HG03025 (cell line): Measurements from ENCODE around the gene CMTM1.
"Not testable (repeated sequence)": the region's sequence is repeated elsewhere in the genome, so short reads cannot be mapped to it uniquely, and the experiment has no call there.

Source experiments
- ATAC-seq: cut with Tn5 transposase; IDR thresholded peaks from one replicate; pipeline ENCODE4 v1.9.1; 2021; ENCODE audit warnings: mild to moderate bottlenecking, moderate library complexity; ENCODE audit not compliant: unreplicated experiment, low FRiP score

CMTM1 gene

DNA sequence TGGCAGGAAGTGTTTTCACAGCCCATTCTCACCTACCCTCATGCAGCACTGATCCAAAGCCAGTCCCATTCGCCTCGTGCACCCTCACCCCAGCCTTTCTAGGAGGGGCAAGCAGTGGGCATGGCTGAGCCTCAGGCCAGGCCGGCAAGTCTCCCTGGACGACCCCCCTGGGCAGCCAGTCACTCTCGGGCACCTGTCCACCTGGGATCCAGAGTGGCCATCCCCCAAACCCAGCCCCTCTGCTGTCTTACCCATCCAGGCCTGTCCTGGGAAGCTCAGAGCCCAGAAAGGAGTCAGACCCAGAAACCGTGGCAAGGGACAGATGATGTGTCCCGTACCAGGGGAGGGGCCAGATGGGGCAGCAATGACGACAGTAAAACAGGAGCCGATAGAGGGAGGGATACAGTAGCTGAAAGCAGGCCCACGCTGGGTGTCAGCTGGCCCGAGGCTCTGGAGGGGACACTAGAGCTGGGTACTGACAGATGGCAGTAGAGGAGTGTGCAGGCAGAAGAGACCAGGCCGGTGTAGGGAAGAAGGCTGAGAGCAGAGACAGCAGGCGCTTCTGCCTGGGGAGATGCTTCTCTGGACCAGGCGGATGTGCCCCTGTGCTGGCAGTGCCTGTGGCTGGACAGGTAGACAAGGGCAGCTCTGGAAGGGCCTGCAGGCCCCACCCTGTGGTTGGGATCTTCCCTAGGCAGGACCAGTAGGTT, 44.0 kb downstream of the CMTM1 start:
- ATAC-seq = no peak

DNA sequence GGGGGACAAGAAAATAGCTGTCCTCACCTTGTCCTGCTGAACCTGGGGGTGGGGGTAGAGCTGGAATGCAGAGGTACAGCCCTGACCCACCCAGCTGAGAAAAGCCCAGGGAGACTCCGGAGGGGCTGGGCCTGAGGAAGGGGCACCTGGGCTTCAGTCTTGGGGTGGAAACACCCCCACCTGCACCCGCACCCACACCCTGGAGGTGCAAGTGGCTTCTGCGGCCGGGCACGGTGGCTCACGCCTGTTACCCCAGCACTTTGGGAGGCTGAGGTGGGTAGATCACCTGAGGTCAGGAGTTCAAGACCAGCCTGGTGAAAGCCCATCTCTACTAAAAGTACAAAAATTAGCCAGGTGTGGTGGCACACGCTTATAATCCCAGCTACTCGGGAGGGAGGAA, 45.7 kb downstream of the CMTM1 start:
- not testable (repeated sequence) for ATAC-seq

DNA sequence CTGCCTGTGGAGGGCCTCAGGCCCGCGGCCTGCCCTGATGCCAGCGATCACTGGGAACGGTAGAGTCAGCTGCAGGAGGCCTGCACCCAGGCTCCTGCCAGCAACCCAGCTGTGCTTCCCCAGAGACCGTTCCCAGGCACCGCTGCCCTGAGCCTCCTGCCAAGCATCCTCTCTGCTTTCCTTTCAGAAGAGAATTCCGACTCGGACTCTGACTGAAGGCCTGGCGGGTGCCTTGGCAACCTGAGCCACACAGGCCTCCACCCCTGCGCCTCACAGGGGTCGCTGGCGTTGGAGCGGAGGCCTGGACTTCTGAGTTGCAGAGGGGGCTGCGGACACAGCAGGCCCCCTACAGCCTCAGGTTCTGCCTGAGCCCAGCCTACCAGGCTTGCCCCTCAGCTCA, 46.2 kb downstream of the CMTM1 start:
- ATAC-seq = no peak

DNA sequence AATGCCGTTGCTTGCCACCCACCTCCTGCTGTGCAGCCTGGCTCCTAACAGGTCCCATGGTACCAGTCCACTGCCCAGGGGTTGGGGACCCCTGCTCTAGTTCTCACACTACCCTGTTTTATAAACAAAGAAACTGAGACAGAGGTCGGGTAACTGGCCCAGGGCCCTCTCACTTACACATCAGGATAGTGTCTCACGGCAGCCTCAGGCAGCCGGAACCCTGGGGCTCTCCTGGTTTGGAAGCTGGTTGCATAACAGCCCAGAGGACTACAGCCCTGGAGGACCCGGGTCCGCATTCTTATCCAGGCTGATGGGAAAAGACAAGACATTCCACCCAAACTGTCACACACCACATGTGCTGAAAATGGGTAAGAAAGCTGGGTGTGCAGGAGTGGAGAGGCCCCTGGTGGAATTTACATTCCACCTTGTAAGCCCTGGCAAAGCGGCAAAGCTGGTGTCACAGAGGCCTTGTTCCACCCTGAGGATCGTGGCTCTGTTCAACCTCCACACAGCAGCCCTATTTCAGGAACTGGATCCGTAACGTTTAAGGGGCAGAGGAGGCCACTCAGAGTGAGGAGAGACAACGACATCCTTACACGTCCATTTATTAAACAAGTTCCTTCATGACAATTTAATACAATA, 48.0 kb downstream of the CMTM1 start:
- ATAC-seq = no peak

DNA sequence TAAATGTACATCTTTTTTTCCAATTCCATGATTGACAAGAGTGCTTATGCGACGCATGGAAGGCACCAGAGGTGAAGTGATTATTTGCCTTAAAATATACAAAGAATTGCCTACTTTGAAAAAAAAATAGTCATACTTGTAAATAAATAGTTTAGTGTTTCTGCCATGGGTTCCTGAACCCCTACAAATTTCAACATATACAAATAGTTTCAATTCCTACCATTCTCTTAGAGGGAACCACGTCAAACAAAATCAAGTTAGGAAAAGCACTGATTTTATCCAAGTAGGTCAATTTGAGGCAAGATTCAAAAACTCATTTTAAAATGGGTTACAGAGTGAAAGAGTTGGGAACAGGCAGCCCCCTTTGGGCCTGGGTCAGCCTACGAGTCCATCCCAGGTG, 49.9 kb downstream of the CMTM1 start:
- no peak for ATAC-seq

DNA sequence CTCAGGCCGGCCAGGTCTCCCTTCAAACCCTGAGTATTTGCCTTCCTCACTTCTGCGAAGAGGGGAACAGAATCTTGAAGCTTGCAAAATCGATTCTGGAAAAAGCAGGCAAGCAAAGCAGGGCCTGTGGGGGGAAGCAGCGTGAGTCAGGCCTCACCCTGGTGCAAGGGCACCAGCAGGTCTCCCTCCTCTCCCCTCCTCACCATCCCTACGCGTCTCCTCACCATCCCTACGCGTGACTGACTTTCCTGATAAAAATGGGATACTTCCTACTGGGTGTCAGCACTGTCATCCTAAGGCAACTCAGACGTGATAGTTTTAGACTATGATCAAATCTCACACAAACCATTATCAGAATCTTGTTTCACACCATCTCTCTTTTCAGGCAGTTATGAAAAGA, 50.4 kb downstream of the CMTM1 start:
- ATAC-seq = no peak

DNA sequence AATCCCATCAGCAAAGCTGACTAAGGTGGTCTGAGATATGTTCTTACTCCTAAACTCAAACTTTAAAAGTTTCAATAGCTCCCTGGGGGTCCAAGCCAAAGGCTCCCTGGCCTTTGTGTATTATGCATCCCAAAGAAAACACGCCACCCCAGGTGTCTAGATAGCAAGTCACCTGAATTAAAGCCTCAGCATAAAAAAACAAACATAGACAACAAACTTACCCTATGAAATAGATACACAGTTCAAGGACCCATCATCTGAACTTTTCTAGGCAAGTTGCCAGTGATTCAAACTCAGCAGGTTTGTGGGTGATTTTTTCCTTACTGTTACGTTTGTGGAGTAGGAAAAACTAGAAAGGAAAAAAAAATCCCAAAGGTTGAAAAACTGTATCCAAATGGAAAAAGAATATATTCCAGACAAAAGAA, 50.8 kb downstream of the CMTM1 start:
- ATAC-seq = no peak

DNA sequence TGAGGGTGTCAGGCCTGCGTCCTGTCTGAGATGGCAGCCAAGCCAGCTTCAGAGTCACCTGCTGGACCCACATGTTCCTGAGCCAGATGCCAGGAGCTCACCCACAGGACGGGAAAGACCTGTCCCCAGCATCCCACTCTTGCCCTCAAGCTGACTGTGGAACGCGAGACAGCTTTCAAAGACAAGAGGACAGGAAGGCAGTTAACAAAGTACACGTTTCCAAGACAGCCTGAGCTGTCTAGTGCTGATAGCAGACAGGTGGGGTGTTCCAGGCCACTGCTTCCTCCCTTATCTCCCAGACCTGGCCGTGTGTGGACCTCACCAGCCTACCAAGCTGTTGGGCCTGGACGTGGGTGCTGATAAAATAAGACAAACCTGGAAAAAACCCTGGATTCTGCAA, 51.5 kb downstream of the CMTM1 start:
- ATAC-seq = no peak

DNA sequence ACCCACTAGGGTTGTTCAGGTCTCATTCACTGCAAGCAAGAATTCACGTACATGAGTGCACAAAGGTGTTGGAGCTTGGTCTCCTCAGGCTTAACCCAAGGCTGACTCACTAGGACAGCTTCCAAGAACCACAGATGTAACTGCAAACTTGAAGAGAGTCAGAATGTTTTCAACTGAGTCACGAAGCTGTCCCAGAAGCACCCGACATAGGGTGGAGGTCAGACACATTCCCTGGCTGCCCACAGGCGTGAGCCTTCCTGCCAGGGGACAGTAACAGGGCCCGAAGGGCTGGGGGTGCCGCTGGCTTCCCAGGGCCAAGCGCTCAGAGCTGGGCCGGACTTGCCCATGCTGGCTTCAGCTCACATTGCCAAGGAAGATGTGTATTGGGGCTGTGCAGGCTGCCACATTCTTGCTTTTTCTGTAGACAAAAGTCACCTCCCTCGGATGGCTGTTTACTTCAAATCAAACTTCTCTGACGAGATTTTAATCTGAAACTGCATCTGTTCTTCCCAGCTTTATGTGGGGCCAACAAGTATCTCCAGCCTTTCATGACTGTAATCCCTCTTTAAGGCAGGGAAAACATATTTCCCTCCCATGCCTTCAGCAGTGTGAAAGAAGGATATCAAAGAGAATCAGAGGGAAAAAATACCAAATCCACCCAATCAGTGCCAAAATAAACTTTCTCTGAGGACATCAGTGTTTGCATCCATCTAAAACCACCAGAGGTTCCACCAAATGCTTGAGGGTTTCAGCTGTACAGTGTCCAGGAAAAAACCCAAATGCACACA, 52.5 kb downstream of the CMTM1 start:
- ATAC-seq = no peak

DNA sequence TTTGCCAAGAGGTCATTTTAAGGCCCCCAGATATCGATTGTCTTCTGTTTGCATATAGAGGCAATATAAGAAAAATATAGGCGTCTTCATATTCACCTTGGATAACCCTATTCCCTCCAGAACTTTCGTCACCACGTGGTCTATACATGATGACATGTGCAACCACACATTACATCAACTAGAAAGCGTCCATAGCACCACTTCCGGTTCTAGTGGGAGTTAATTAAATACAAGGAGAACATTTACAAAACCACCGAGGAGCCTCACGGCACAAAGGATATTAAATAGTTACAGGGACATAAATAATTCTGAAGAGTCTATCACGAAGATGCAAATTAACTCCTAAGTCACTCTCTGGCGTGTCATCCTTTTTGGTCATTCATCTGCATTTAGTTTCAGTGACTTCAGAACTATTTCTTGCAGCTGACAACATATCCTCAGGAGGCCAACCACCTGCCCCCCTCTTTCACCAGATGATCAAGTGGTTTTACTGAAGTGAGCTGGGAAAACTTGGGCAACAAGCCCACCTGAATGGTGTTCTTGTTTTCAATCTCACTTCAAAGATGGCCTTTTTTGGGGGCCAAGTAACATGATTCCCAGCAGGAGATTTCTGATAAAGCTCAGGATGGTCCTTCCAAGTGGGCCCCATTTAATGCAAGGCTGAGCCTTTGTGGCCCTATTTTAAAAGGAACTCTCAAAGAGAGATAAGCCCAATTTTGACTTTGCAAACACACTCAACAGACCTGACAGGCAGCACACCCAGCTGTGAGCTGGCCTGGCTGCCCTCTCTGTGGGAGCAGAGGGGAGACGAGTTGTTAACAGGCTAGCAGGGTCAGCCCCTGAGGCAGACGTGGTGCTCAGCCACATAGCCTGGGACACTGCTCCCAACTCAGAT, 53.5 kb downstream of the CMTM1 start:
- ATAC-seq = no peak

DNA sequence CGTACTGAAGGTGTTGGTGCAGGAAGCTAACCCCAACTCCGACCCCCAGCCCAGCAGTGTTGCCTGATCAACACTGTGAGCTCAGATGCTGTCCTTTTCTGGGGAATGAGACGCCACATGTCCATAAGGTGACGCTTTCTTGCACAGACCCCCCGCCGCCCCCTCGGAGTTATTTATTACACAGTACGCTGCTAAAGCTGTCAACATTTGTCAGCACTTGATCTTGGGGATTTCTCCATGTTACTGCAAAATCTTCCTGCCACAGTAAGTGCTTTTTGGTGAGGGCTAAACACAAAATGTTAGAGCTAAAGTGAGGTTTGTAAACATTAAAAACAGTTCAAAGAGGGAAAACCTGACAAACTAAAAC, 54.2 kb downstream of the CMTM1 start:
- ATAC-seq = no peak

DNA sequence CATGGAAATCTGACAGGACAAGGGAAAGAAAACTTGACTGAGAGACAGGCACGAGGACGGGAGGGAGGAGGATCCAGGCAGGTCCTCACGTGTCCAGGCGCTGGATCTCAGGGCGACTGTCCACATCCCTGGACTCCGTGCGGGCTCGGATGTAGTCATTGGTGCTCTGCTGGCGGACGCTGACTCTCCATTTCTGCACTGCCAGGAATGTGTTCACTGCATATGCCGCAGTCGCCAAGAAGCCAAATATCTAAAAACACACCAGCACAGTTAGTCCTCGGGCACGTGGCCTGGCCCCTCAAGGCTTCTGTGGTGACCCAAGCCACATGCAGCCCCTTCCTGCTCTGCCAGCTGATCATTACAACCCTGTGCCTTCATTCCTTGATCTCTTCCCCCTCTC, 55.7 kb downstream of the CMTM1 start:
- ATAC-seq = no peak

DNA sequence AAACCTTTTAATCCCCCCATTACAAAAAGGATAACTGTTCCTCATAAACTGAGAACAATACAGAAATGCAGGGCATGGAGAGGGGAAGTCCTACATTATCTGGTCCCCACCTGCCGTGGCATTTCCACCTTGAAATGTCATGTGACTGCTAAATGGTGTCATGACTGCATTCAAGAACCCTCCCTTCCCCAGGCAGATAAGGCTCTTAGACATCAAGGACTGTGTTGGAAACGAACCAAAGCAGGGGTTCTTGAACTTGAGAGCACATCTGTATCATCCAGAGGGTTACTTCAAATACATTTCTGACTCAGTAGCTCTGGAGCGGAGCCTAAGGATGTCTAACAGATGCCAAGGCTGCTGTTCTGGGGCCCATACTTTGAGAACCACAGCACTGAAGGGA, 56.6 kb downstream of the CMTM1 start:
- no peak for ATAC-seq

DNA sequence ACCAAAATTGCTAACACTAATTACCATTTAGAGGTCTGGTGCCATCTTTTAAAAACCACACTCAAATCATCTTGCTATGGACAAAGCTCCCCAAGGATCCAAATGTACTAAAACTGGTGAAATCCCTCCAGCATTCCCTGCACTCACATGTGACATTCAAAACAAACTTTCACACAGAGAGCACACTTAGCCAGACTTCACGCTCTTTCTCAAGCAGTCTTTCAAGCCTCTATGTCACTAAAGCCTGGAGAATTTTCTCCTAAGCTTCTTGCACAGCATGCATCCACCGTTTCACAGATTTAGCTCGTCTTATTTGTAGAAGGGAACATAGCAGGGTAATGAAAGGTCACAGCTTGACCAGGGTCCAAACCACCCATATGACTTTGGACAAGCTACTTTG, 57.5 kb downstream of the CMTM1 start:
- no peak for ATAC-seq

DNA sequence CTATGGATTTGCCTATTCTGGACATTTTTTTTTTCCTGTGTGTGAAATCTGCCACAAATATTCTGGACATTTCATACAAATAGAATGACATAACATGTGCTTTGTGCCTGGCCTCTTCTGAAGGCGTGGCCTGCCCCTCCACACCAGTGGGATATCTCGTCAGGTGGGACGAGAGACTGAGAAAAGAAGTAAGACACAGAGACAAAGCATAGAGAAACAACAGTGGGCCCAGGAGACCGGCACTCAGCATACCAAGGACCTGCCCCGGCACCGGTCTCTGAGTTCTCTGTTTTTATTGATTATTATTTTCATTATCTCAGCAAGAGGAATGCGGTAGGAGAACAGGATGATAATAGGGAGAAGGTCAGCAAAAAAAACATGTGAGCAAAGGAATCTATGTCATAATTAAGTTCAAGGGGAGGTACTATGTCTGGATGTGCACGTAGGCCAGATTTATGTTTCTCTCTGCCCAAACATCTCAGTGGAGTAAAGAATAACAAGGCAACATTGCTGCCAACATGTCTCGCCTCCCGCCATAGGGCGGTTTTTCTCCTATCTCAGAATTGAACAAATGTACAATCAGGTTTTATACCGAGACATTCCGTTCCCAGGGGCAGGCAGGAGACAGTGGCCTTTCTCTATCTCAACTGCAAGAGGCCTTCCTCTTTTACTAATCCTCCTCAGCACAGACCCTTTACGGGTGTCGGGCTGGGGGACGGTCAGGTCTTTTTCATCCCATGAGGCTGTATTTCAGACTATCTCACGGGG, 61.6 kb downstream of the CMTM1 start:
- not testable (repeated sequence) for ATAC-seq
